ENCODE results near the gene CSNK2B. TPM values are rescaled to one million over a fixed set of nuclear protein-coding genes. Genes with fewer than 3 reads are reported as not detected.

CSNK2B gene
- total RNA-seq, 4 donors from 2014 or later, result 181 to 264 (median 206) TPM

DNA sequence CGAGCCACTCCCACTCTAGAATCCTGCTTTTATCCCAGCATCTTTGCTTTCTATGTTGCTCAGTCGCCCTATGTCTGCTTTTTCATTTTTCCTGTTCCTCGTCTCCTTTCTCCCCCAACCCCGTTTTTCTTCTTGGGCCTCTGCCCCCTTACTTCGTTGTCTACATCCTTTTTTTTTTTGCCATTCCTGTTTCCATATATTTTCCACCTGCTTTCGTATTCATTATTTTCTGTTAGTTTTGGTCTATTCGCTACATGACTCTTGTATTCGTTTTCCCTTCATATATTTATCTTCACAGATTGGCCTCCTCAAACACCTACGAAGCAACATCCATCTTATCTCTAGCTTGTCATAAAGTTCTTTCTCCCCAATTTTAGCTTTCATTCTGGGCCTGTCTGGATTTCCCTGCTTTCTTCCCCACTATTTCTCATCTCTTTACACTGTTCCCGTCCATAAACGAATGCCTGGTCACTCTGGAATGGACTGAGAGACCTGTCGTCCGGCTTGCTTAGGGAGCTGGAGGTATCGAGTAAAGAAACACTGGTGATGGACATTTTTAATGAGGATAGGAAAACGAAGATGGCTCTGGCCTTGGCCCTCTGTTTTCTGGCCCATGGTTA, 44.5 kb upstream of the CSNK2B start:
- Histone ChIP-seq H3K4me3 (replicated peaks in 1 of 3) (peak overlapping the region; percentile 37 to 93 (median 51)), H3K4me1 (peaks cover 9 to 12% of the 10 kb centered on the region in 2 donors), H3K36me3 (peaks cover 26 to 31% of the 10 kb centered on the region in 2 donors), H3K27ac (peak overlapping the region; percentile 88 to 99 (median 97)), H3K9me3 (no peaks in the 10 kb centered on the region), H3K27me3 (no peaks in the 10 kb centered on the region)
- TF ChIP-seq, protein P1, sequence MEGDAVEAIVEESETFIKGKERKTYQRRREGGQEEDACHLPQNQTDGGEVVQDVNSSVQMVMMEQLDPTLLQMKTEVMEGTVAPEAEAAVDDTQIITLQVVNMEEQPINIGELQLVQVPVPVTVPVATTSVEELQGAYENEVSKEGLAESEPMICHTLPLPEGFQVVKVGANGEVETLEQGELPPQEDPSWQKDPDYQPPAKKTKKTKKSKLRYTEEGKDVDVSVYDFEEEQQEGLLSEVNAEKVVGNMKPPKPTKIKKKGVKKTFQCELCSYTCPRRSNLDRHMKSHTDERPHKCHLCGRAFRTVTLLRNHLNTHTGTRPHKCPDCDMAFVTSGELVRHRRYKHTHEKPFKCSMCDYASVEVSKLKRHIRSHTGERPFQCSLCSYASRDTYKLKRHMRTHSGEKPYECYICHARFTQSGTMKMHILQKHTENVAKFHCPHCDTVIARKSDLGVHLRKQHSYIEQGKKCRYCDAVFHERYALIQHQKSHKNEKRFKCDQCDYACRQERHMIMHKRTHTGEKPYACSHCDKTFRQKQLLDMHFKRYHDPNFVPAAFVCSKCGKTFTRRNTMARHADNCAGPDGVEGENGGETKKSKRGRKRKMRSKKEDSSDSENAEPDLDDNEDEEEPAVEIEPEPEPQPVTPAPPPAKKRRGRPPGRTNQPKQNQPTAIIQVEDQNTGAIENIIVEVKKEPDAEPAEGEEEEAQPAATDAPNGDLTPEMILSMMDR (IDR thresholded peaks at IDR 0.05), result no peak
- intact Hi-C loops (cut with DNase I), result no loop called here
- no peak for DNase-seq
- WGBS, 2 donors, result 19 to 21% methylated on average over 15 of the region's 15 CpGs

DNA sequence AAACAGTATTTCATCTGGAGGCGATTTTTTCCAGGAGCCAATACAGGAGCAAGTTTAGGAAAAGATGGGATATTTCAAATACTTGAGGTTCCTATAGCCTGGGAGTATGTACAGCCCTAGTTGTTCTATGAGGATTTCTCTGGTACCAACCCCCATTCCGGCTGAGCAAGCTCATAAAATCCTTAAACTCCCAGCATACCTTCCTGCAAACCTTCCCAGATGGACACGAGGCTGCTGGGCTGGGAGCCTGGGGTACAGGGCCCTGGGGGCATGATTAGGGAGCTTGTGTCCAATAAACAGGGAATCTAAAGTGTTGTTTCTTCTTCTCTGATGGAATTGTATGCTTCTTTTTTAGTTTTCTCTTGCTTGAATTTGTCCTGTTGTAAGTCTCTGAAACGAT, 43.9 kb upstream of the CSNK2B start:
- intact Hi-C loops (cut with DNase I), result no loop called here
- H3K27me3 ChIP-seq, result no peaks in the 10 kb centered on the region
- H3K4me1 ChIP-seq, result peaks cover 9 to 12% of the 10 kb centered on the region in 2 donors
- H3K36me3 ChIP-seq, result peaks cover 31 to 37% of the 10 kb centered on the region in 2 donors
- no peak for DNase-seq
- TF ChIP-seq POLR2A (IDR thresholded peaks at IDR 0.05), result no peak
- TF ChIP-seq, protein P1 (IDR thresholded peaks at IDR 0.05), result no peak
- peak overlapping the region in 2 of 3 donors; percentile 37 to 93 for H3K4me3 ChIP-seq (replicated peaks in 1 of 3)
- H3K27ac ChIP-seq, result peak overlapping the region in 2 of 3 donors; percentile 97 to 99
- no peaks in the 10 kb centered on the region for H3K9me3 ChIP-seq
- 32 to 36% methylated on average over 4 of the region's 4 CpGs for WGBS, 2 donors

DNA sequence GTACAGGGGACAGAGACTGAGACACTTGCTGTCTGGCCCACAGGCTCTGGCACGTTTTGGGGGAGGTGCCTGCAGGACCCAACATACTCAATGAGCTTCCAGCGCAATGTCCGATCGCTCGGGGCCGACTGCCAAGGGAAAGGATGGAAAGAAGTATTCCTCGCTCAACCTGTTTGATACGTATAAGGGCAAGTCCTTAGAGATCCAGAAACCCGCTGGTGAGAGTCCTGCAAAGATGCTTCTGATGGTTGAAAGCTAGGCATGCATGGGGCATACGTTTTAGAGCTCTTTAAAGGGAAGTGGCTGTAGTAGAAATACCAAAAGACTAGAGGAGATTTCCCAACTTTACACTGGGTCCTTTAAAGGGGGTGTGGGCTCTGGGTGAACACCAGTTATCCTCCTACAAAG, 43.2 kb upstream of the CSNK2B start:
- H3K4me3 ChIP-seq (replicated peaks in 1 of 3), result no peak overlapping the region
- no peaks in the 10 kb centered on the region for H3K9me3 ChIP-seq
- DNase-seq, result peak; percentile 51 to 64
- peak overlapping the region in 1 of 3 donors; percentile 99 for H3K27ac ChIP-seq
- H3K27me3 ChIP-seq, result no peaks in the 10 kb centered on the region
- intact Hi-C loops (cut with DNase I), result no loop called here
- peaks cover 38 to 44% of the 10 kb centered on the region in 2 donors for H3K36me3 ChIP-seq
- TF ChIP-seq, protein P1 (IDR thresholded peaks at IDR 0.05), result no peak
- TF ChIP-seq POLR2A (IDR thresholded peaks at IDR 0.05), result no peak
- peaks cover 9 to 12% of the 10 kb centered on the region in 2 donors for H3K4me1 ChIP-seq
- WGBS, 2 donors, result 38 to 49% methylated on average over 10 of the region's 10 CpGs

DNA sequence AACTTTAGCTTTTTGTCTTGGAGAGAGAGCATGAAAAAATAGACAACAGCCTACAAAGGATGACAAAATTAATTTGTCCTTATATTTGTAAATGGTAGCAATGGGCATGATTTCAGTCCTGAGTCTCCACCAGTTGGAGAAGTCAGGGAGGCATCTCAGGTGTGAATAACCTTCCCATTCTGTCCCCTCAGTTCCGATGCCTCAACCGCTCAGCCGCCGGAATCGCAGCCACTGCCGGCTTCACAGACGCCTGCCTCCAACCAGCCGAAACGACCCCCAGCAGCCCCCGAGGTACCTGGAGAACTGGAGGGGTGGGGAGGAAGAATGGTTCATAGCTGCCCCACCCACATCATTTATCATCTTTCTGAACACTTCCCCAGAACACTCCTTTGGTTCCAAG, 41.8 kb upstream of the CSNK2B start:
- intact Hi-C loops (cut with DNase I), result no loop called here
- Histone ChIP-seq H3K9me3 (no peaks in the 10 kb centered on the region), H3K27ac (no peak overlapping the region), H3K36me3 (peaks cover 52 to 57% of the 10 kb centered on the region in 2 donors), H3K4me3 (replicated peaks in 1 of 3) (no peak overlapping the region), H3K27me3 (no peaks in the 10 kb centered on the region), H3K4me1 (peaks cover 9 to 12% of the 10 kb centered on the region in 2 donors)
- WGBS, 2 donors, result 91 to 94% methylated on average over 8 to 10 of the region's 10 CpGs
- no peak for DNase-seq
- TF ChIP-seq, protein P1 (IDR thresholded peaks at IDR 0.05), result no peak
- no peak for TF ChIP-seq POLR2A (IDR thresholded peaks at IDR 0.05)

DNA sequence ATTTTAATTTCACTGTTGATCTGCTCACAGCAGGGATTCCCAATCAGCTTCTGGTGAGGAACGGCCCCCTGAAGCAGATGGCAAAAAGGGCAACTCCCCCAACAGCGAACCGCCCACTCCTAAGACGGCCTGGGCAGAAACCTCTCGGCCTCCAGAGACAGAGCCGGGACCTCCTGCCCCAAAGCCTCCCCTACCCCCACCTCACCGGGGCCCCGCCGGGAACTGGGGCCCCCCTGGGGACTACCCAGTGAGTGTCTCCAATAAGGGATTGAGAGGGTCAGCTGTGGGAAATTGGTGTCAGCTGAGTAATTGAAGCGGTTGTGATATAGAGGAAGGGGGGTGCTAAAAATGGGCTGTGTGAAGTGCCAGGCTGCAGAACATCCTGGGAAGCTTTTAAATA, 38.9 kb upstream of the CSNK2B start:
- Histone ChIP-seq H3K4me1 (peaks cover 3 to 7% of the 10 kb centered on the region in 2 donors), H3K27ac (no peak overlapping the region), H3K4me3 (replicated peaks in 1 of 3) (no peak overlapping the region), H3K36me3 (peaks cover 80 to 86% of the 10 kb centered on the region in 2 donors), H3K27me3 (no peaks in the 10 kb centered on the region), H3K9me3 (no peaks in the 10 kb centered on the region)
- intact Hi-C loops (cut with DNase I), result no loop called here
- WGBS, 2 donors, result 91 to 96% methylated on average over 10 of the region's 10 CpGs
- DNase-seq, result no peak
- TF ChIP-seq, protein P1 (IDR thresholded peaks at IDR 0.05), result no peak
- no peak for TF ChIP-seq POLR2A (IDR thresholded peaks at IDR 0.05)

All from thyroid gland (tissue), 4 donors.